HG03520 (cell line): Measurements from ENCODE around the gene DPF3.

Experiments used
- ATAC-seq: cut with Tn5 transposase; IDR thresholded peaks from one replicate; pipeline ENCODE4 v1.9.1; 2021; ENCODE audit warnings: mild to moderate bottlenecking, moderate library complexity; ENCODE audit not compliant: unreplicated experiment

Gene DPF3

DNA sequence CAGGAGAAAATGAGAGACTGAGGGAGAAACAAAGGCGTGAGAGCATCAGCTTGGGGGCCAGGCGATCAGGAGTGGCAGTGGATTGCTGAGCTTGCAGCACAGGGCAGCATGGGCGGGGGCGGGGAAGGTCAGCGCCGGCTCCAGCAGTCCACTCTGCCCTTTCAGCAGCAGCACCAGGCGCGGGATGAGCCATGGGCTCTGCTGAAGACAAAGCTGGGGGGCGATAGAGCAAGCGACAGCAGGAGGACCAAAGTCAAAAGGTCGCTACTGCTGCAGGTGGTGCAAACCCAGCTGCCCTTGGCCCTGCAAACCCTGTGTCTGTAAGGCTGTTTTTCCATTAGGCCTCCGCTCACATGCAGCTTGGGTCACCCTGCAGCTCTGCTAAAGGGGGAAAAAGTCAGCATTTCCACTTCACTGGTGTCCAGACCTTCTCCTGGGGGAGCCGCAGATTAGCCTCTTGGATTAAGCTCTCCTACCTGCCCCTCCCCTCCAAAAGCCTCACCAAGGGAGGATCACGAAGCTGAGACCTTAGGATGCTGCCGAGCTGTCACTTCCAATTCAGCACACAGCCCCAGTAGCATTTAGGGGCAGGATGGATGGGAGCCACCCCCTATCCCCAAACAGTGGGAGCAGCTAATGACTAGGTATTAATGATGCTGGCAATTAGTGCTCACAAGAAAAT is 204.8 kb downstream of the DPF3 start:
- ATAC-seq, result no peak

- no peak for ATAC-seq
Observed at GRCh38 chr14:72686832-72687231, 207.1 kb downstream of the DPF3 start.

- no peak for ATAC-seq
Observed at GRCh38 chr14:72686101-72686500, 207.8 kb downstream of the DPF3 start.

DNA sequence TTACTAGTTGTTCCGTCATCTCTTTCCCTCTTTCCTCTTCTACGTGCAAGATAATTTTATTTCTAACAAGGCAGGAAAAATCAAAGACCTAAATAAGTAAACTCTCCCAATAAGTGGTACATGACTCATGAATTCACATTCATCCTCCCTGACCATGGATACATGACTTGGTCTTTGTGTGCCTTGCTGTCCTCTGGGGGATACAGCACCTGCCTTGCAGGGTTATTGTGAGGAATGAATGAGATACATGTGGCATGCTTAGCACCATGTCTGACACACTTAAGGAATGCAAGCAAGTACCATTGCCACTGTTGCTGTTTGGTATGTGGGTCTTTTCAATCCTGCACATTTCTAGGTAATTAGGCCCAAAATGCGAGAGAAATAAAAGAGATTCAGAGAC is 208.4 kb downstream of the DPF3 start:
- ATAC-seq, result no peak

- no peak for ATAC-seq
Observed at GRCh38 chr14:72683787-72684186, 210.1 kb downstream of the DPF3 start.

DNA sequence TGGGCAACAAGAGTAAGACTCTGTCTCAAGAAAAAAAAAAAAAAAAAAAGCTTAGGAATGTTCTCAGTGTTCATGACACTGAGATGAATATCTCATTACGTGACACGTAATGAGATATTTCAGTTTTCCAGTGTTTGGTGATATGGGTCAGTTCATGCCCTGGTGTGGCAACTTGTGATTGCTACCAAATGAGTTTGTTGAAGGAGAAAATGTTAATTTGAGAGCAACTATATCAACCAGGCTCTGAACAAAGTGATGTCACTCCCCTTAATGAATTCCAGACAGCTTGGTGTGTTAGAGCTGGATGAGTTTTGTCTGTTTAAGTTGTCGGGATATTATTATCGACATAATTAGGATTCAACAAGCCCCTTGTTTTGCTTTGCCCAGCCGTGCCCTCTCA is 211.7 kb downstream of the DPF3 start:
- no peak for ATAC-seq

GRCh38 chr14:72680853-72681640 is 212.9 kb downstream of the DPF3 start:
- ATAC-seq, result no peak

DNA sequence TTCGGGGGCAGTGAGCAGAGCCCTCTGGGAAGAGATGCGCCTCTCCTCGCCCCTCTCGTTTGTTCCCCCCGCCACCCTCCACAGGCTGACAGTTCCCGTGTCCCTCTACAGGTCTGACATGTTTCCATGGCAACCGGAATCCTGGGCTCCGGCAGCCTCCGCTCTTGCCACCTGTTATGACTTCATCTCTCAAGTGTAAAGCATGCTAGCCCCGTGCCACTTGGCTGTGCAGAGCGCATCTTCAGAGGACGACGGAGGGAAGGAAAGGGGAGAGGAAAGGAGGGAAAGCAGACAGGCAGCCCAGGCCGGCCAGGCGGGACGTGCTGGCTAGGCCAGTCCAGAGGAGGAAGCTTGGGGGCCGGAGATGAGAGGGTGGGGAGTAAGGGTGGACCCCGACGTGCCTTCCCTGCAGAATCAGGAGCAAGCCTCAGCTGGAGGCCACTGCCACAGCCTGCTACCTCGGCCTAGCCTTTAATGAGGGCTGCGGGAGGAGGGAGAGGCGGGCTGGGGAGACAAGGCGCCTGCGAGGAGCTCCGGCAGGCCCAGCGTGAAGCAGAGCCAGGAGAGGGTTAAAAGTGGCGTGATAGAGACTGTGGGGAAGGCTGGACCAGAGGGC is 214.3 kb downstream of the DPF3 start:
- no peak for ATAC-seq

GRCh38 chr14:72679141-72679535 is 214.8 kb downstream of the DPF3 start:
- no peak for ATAC-seq

- ATAC-seq, result no peak
Observed at GRCh38 chr14:72678356-72678755, 215.5 kb downstream of the DPF3 start.

GRCh38 chr14:72677664-72678063 is 216.2 kb downstream of the DPF3 start:
- no peak for ATAC-seq

DNA sequence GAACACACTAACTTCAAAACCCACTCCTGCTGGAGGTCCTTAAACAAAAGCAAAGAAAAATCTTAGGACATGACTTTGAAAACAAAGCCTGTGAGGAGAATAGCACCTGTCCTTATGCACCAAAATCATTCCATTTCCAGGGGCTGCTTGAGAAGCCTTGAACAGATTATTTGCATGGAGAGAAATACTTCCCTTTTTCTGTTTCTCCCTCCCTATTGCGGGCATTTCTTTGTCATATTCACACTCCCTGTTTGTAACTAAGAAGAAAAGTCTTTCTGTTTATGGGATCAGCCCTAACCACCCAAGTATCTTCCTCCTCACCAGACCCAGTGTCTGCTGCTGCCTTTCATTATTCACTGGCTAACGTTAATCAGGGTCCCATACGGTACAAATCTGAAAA is 218.8 kb downstream of the DPF3 start:
- ATAC-seq, result no peak

- no peak for ATAC-seq
Observed at GRCh38 chr14:72673179-72673578, 220.7 kb downstream of the DPF3 start.

DNA sequence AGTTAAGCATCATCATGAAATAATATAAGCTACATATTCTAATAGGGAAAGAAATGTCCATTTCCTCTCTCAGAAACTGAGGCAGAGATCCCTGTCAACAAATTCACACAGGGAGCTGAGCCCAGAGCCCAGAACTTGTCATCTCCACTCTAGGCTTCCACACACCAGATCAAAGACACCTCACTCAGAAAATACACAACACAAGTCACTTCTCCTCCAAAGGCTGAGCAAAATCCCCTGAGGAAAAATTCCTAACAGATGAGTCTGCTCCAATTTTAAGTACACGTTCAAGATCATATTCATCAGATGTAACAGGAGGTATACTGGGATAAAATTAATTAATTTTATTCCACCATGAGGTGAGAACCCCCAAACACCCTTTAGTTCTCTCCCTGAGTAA is 227.3 kb downstream of the DPF3 start:
- ATAC-seq, result no peak

DNA sequence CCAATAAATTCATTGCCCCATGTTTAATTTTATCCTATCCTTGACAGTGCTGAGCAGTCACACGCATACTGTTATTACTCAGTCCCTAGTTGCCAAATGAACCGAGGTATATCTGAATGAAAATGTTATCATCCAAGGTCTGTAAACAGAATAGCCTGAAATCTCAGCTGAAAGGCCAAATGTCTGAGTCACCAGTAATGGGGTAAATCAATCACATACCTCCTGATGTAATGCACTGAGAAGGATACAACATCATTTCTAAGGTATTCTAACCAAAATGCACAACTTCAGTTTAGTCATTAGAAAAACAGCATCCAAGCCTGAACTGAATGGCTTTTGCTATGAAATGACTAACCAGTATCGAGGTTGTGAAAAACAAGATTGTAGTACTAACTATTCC is 228.6 kb downstream of the DPF3 start:
- no peak for ATAC-seq

DNA sequence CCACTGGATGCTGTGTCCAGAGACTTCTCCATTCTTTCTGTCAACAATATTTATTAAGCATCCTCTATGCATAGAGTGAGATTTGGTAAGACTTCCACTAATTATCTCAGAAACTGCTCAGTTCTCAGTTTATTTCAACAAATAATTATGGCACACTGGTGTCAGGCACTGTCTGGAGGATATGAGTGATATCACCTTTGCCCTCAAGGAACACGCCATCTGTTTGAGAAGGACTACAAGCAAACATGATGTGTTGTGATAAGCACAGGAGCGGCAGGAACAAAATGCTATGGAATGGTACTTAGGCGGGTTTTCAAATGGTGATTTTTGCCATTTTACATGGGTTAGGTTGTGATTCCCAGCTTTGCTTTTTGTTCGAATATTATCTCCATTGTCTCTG is 229.2 kb downstream of the DPF3 start:
- no peak for ATAC-seq

GRCh38 chr14:72663956-72664650 is 229.8 kb downstream of the DPF3 start:
- ATAC-seq, result no peak

DNA sequence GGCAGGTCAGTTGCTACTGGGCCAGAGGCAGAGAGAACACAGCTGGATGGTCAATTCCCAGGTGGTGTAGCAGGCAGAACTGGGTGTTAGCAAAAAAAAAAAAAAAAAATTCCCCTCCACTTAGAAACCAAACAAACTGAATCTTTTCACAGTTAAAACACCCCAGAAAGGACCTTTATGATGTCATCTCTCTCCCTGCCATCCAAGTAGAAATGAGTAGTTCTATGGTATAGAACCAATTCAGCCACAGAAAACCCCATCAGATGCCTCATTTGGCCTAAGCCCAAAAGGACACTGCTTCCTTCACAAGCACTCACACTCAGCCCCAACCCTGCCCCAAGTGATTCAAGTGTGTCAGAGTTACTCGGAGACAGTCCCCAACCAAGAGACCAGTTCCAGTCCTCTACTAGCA is 230.8 kb downstream of the DPF3 start:
- no peak for ATAC-seq

DNA sequence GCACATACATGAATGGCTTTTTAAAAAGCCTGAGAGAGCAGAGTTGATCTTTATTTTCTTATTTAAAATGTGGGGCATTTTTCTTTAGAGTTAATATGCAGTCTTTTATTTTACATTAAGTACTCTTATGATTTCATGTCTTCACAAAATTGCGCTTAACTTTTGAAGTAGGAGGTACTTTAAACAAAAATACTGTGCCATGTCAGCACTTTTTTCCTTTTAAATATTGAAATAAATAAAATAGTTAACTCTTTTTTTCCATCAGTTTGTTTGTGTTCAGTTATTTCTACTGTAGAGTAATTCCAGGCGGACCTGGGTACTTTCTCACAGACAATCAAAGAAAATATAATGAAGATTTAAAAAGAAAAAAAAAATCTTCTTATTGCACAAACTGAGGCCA is 231.7 kb downstream of the DPF3 start:
- ATAC-seq, result no peak

GRCh38 chr14:72657214-72657921 is 236.5 kb downstream of the DPF3 start:
- no peak for ATAC-seq

GRCh38 chr14:72653026-72653425 is 240.9 kb downstream of the DPF3 start:
- ATAC-seq, result no peak
